Measurements from ENCODE around the gene TACC3. TPM values are rescaled to one million over a fixed set of nuclear protein-coding genes. Genes with fewer than 3 reads are reported as not detected.
A peak's percentile ranks its signal among the peaks of the same experiment; 100 is the strongest.

Gene TACC3
- total RNA-seq, 2 experiments from 2014 or later, result 234 to 235 TPM

- Mint-ChIP-seq H3K4me3 (no peak overlapping the region), H3K27me3 (no peaks in the 10 kb centered on the region), H3K27ac (no peak overlapping the region), H3K36me3 (no peaks in the 10 kb centered on the region), H3K9me3 (no peaks in the 10 kb centered on the region), H3K4me1 (no peaks in the 10 kb centered on the region)
- no peak for ATAC-seq (ENCODE audit: low read depth)
- POLR2A ChIA-PET, result no interaction called here
- DNase-seq, result no peak
Observed at GRCh38 chr4:1776521-1777161, 55.3 kb downstream of the TACC3 start.

- Mint-ChIP-seq H3K36me3 (no peaks in the 10 kb centered on the region), H3K9me3 (no peaks in the 10 kb centered on the region), H3K27ac (no peak overlapping the region), H3K27me3 (no peaks in the 10 kb centered on the region), H3K4me3 (no peak overlapping the region), H3K4me1 (no peaks in the 10 kb centered on the region)
- POLR2A ChIA-PET, result no interaction called here
- DNase-seq (no peak), ATAC-seq (ENCODE audit: low read depth) (no peak)
Observed at GRCh38 chr4:1777822-1778641, 56.7 kb downstream of the TACC3 start.

GRCh38 chr4:1778642-1779392 is 57.5 kb downstream of the TACC3 start:
- POLR2A ChIA-PET, result no interaction called here
- Mint-ChIP-seq H3K9me3 (no peaks in the 10 kb centered on the region), H3K27ac (no peak overlapping the region), H3K4me1 (no peaks in the 10 kb centered on the region), H3K4me3 (no peak overlapping the region), H3K27me3 (no peaks in the 10 kb centered on the region), H3K36me3 (no peaks in the 10 kb centered on the region)
- ATAC-seq (ENCODE audit: low read depth) (no peak), DNase-seq (no peak)

- Mint-ChIP-seq H3K27ac (no peak overlapping the region), H3K27me3 (no peaks in the 10 kb centered on the region)
- POLR2A ChIA-PET, result no interaction called here
Observed at GRCh38 chr4:1779588-1780382, 58.5 kb downstream of the TACC3 start.

GRCh38 chr4:1780435-1780834 is 59.1 kb downstream of the TACC3 start:
- POLR2A ChIA-PET, result no interaction called here
- Mint-ChIP-seq H3K27ac (no peak overlapping the region), H3K27me3 (no peaks in the 10 kb centered on the region), H3K36me3 (no peaks in the 10 kb centered on the region), H3K4me1 (no peaks in the 10 kb centered on the region), H3K4me3 (no peak overlapping the region), H3K9me3 (no peaks in the 10 kb centered on the region)
- ATAC-seq (ENCODE audit: low read depth) (no peak), DNase-seq (no peak)

More at GRCh38 chr4:1779588-1780382, 58.5 kb downstream of the TACC3 start:
- DNase-seq (no peak), ATAC-seq (ENCODE audit: low read depth) (no peak)
- Mint-ChIP-seq H3K4me3 (no peak overlapping the region), H3K36me3 (no peaks in the 10 kb centered on the region), H3K9me3 (no peaks in the 10 kb centered on the region), H3K4me1 (no peaks in the 10 kb centered on the region)

GRCh38 chr4:1783015-1783414 is 61.7 kb downstream of the TACC3 start:
- POLR2A ChIA-PET, result no interaction called here
- H3K27me3 Mint-ChIP-seq, result no peaks in the 10 kb centered on the region
- no peaks in the 10 kb centered on the region for H3K4me1 Mint-ChIP-seq
- no peak overlapping the region for H3K27ac Mint-ChIP-seq
- no peak for DNase-seq
- no peak for ATAC-seq (ENCODE audit: low read depth)
- no peak overlapping the region for H3K4me3 Mint-ChIP-seq
- H3K9me3 Mint-ChIP-seq, result no peaks in the 10 kb centered on the region
- H3K36me3 Mint-ChIP-seq, result no peaks in the 10 kb centered on the region

- no peak for ATAC-seq (ENCODE audit: low read depth)
- Mint-ChIP-seq H3K36me3 (no peaks in the 10 kb centered on the region), H3K27ac (no peak overlapping the region), H3K4me3 (no peak overlapping the region), H3K27me3 (no peaks in the 10 kb centered on the region), H3K4me1 (no peaks in the 10 kb centered on the region), H3K9me3 (no peaks in the 10 kb centered on the region)
- DNase-seq, result no peak
- POLR2A ChIA-PET, result interaction anchor here (0.5 kb wide), 1 partner anchor 897 kb away, joined by 3 read pairs; no protein-coding TSS in a partner anchor
Observed at GRCh38 chr4:1783970-1784369, 62.6 kb downstream of the TACC3 start.

GRCh38 chr4:1784395-1784788 is 63.1 kb downstream of the TACC3 start:
- H3K27ac Mint-ChIP-seq, result no peak overlapping the region
- POLR2A ChIA-PET, result interaction anchor here (0.5 kb wide), 1 partner anchor 897 kb away, joined by 3 read pairs; no protein-coding TSS in a partner anchor
- DNase-seq (no peak), ATAC-seq (ENCODE audit: low read depth) (no peak)
- H3K27me3 Mint-ChIP-seq, result no peaks in the 10 kb centered on the region
- no peaks in the 10 kb centered on the region for H3K36me3 Mint-ChIP-seq
- no peak overlapping the region for H3K4me3 Mint-ChIP-seq
- H3K9me3 Mint-ChIP-seq, result no peaks in the 10 kb centered on the region
- H3K4me1 Mint-ChIP-seq, result no peaks in the 10 kb centered on the region

- DNase-seq, result no peak
- POLR2A ChIA-PET, result no interaction called here
Observed at GRCh38 chr4:1784789-1785591, 63.7 kb downstream of the TACC3 start.

GRCh38 chr4:1785592-1785991 is 64.3 kb downstream of the TACC3 start:
- ATAC-seq (ENCODE audit: low read depth) (no peak), DNase-seq (no peak)
- Mint-ChIP-seq H3K4me3 (no peak overlapping the region), H3K4me1 (no peaks in the 10 kb centered on the region), H3K9me3 (no peaks in the 10 kb centered on the region), H3K36me3 (no peaks in the 10 kb centered on the region), H3K27me3 (peaks cover 3% of the 10 kb centered on the region), H3K27ac (no peak overlapping the region)
- POLR2A ChIA-PET, result no interaction called here

More at GRCh38 chr4:1784789-1785591, 63.7 kb downstream of the TACC3 start:
- no peaks in the 10 kb centered on the region for H3K27me3 Mint-ChIP-seq
- no peak overlapping the region for H3K4me3 Mint-ChIP-seq
- H3K4me1 Mint-ChIP-seq, result no peaks in the 10 kb centered on the region
- no peaks in the 10 kb centered on the region for H3K36me3 Mint-ChIP-seq
- H3K9me3 Mint-ChIP-seq, result no peaks in the 10 kb centered on the region
- H3K27ac Mint-ChIP-seq, result no peak overlapping the region
- no peak for ATAC-seq (ENCODE audit: low read depth)

- peak; percentile 15 for ATAC-seq (ENCODE audit: low read depth)
- H3K27ac Mint-ChIP-seq, result no peak overlapping the region
- no peak for DNase-seq
- no peaks in the 10 kb centered on the region for H3K36me3 Mint-ChIP-seq
- no peaks in the 10 kb centered on the region for H3K4me1 Mint-ChIP-seq
- no peaks in the 10 kb centered on the region for H3K9me3 Mint-ChIP-seq
- peaks cover 14% of the 10 kb centered on the region for H3K27me3 Mint-ChIP-seq
- no peak overlapping the region for H3K4me3 Mint-ChIP-seq
- POLR2A ChIA-PET, result no interaction called here
Observed at GRCh38 chr4:1786544-1787362, 65.4 kb downstream of the TACC3 start.
